Measurements from ENCODE around the gene METTL2B. TPM values are rescaled to one million over a fixed set of nuclear protein-coding genes. Genes with fewer than 3 reads are reported as not detected.
"Not testable (repeated sequence)": the region's sequence is repeated elsewhere in the genome, so short reads cannot be mapped to it uniquely, and the experiment has no call there.

METTL2B gene
- total and polyA plus RNA-seq, 2 donors (not counting 1 experiment from before 2014, with no cell fraction given) = 25.5 to 30.9 TPM

DNA sequence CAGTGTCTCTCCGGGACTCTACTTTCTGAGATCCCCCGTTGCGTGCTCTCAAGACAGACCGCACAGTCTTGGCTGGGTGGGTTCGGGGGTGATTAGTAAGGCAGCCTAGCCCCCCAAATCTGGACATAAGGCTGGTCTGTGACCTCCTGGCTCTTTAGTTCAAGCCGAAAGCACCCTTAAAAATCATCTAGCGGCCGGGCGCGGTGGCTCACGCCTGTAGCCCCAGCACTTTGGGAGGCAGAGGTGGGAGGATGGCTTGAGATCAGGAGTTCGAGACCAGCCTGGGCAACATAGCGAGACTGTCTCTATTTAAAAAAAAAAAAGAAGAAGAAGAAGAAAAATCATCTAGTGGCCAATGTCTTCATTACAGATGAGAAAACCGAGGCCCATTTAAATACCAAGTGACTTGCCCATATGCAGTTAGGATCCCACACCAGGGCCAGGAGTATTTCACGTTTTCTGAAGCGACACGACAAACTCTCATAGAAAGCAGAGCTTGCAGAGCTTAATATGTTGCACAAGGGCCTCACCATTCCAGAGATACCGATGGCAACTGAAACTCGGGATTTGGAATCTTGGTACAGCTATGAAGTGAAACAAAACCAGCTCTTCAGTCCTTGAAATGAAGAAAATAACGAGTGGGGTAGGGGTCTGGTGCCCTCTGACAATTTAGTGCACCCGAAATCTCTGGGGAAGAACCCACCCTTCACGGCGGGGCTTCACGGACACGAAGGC is 21.6 kb upstream of the METTL2B start:
- Histone ChIP-seq H3K27ac (ENCODE audit: insufficient read depth, low read length) (peak overlapping the region; percentile 89), H4K20me1 (ENCODE audit: control insufficient read depth, extremely low read depth, insufficient read depth, low read length) (no peaks in the 10 kb centered on the region), H2AFZ (ENCODE audit: low read length) (peak overlapping the region; percentile 83), H3K27me3 (ENCODE audit: control insufficient read depth, insufficient read depth, low read length) (no peaks in the 10 kb centered on the region), H3K4me2 (ENCODE audit: extremely low read depth, insufficient read depth, low read length) (peak overlapping the region; percentile 98), H3K9ac (ENCODE audit: insufficient read depth, low read length) (peak overlapping the region; percentile 55), H3K4me3 (replicated peaks in 1 of 4; ENCODE audit: control extremely low read depth in 1 of 4, insufficient read depth in 1 of 4, low read depth in 3 of 4, low read length in 4 of 4) (peak overlapping the region; percentile 59 to 100 (median 99)), H3K36me3 (ENCODE audit: control insufficient read depth, insufficient read depth, low read length) (peaks cover 2% of the 10 kb centered on the region), H3K9me3 (ENCODE audit: control insufficient read depth, insufficient read depth, low read depth, low read length) (no peaks in the 10 kb centered on the region), H3K79me2 (ENCODE audit: control insufficient read depth, insufficient read depth, low read length) (peaks cover 25% of the 10 kb centered on the region), H3K4me1 (ENCODE audit: control insufficient read depth, extremely low read depth, insufficient read depth, low read length) (peaks cover 19% of the 10 kb centered on the region)
- TF ChIP-seq, protein P1, sequence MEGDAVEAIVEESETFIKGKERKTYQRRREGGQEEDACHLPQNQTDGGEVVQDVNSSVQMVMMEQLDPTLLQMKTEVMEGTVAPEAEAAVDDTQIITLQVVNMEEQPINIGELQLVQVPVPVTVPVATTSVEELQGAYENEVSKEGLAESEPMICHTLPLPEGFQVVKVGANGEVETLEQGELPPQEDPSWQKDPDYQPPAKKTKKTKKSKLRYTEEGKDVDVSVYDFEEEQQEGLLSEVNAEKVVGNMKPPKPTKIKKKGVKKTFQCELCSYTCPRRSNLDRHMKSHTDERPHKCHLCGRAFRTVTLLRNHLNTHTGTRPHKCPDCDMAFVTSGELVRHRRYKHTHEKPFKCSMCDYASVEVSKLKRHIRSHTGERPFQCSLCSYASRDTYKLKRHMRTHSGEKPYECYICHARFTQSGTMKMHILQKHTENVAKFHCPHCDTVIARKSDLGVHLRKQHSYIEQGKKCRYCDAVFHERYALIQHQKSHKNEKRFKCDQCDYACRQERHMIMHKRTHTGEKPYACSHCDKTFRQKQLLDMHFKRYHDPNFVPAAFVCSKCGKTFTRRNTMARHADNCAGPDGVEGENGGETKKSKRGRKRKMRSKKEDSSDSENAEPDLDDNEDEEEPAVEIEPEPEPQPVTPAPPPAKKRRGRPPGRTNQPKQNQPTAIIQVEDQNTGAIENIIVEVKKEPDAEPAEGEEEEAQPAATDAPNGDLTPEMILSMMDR (conservative IDR thresholded peaks at IDR 0.05 in 1 of 2, IDR thresholded peaks at IDR 0.05 in 1 of 2; ENCODE audit: low read depth in 1 of 2, low read length in 2 of 2) = no peak
- no peak for TF ChIP-seq EZH2 (IDR thresholded peaks at IDR 0.05; ENCODE audit: low read length, missing control alignments)
- peak in 1 of 2 donors; percentile 66 for DNase-seq (ENCODE audit: low read depth in 2 of 2)

DNA sequence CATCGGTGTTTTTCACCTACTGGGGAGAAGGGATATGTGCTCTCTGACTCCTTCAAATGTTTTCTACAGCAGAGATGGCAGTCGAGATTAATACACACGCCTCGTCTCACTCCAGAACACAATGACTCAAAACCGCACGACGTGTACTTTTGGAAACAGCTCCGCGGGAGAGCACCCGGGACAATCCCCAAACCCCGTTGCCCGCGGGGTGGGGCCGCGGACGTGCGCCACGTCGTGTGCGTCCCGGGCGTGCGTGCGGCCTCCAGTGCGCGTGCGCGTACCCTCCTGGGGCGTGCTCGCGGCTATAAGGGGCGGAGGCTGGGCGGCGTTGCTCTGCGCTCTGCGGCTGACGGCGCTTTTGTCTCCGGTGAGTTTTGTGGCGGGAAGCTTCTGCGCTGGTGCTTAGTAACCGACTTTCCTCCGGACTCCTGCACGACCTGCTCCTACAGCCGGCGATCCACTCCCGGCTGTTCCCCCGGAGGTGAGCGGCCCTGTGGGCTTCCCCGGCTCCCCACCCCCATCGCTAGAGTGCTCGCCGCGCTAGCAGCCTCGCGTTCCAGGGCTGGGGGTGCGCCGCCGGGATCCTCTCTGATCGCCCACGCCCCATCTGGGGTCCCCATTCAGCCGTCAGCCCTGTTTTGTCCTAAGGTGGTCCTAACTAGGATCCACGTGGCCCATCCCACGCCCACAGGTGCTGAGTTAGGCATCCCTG is 20.8 kb upstream of the METTL2B start, which contains the start of gene HILPDA:
TSS of gene HILPDA (plus strand) at position 336 of the 712 bp plus-strand sequence. CDS start 1,391 bp downstream, outside the sequence.
- Histone ChIP-seq H3K27me3 (ENCODE audit: control insufficient read depth, insufficient read depth, low read length) (no peaks in the 10 kb centered on the region), H3K9me3 (ENCODE audit: control insufficient read depth, insufficient read depth, low read depth, low read length) (no peaks in the 10 kb centered on the region), H3K27ac (ENCODE audit: insufficient read depth, low read length) (peak within 1 kb of the TSS; percentile 89), H2AFZ (ENCODE audit: low read length) (peak within 1 kb of the TSS; percentile 83), H3K4me2 (ENCODE audit: extremely low read depth, insufficient read depth, low read length) (peak within 1 kb of the TSS; percentile 98), H4K20me1 (ENCODE audit: control insufficient read depth, extremely low read depth, insufficient read depth, low read length) (no peaks in the 10 kb centered on the region), H3K36me3 (ENCODE audit: control insufficient read depth, insufficient read depth, low read length) (peaks cover 2% of the 10 kb centered on the region), H3K4me3 (replicated peaks in 1 of 4; ENCODE audit: control extremely low read depth in 1 of 4, insufficient read depth in 1 of 4, low read depth in 3 of 4, low read length in 4 of 4) (peak within 1 kb of the TSS; percentile 98 to 100 (median 100)), H3K4me1 (ENCODE audit: control insufficient read depth, extremely low read depth, insufficient read depth, low read length) (peaks cover 19% of the 10 kb centered on the region), H3K9ac (ENCODE audit: insufficient read depth, low read length) (peak within 1 kb of the TSS; percentile 86), H3K79me2 (ENCODE audit: control insufficient read depth, insufficient read depth, low read length) (peaks cover 26% of the 10 kb centered on the region)
- TF ChIP-seq, protein P1 (conservative IDR thresholded peaks at IDR 0.05 in 1 of 2, IDR thresholded peaks at IDR 0.05 in 1 of 2; ENCODE audit: low read depth in 1 of 2, low read length in 2 of 2) = no peak
- TF ChIP-seq EZH2 (IDR thresholded peaks at IDR 0.05; ENCODE audit: low read length, missing control alignments) = no peak
- DNase-seq (ENCODE audit: low read depth in 2 of 2) = peak; percentile 96 to 97

DNA sequence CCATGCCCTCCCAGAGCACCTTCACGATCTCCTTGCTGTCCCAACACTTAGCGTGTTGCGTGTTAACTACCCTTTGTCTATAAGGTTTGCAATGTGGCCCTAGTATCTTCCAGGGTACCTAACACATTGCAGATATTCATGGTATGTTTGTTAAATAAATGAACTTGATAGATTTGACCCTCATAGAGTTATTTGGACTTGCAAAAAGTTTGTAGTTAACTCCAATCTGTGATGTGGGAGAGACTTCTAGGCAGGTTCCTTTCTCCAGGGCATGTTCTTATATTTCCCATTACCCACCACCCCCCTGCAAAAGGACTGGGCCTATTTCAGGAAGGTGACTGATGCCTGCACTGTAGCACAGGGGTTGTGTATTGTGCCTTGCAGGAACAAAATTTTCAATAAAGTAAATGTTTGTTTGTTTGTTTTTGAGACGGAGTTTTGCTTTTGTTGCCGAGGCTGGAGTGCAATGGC is 20.3 kb upstream of the METTL2B start:
- TF ChIP-seq EZH2 (IDR thresholded peaks at IDR 0.05; ENCODE audit: low read length, missing control alignments) = no peak
- TF ChIP-seq, protein P1 (conservative IDR thresholded peaks at IDR 0.05 in 1 of 2, IDR thresholded peaks at IDR 0.05 in 1 of 2; ENCODE audit: low read depth in 1 of 2, low read length in 2 of 2) = no peak
- Histone ChIP-seq H2AFZ (ENCODE audit: low read length) (peak overlapping the region; percentile 73), H3K4me3 (replicated peaks in 1 of 4; ENCODE audit: control extremely low read depth in 1 of 4, insufficient read depth in 1 of 4, low read depth in 3 of 4, low read length in 4 of 4) (peak overlapping the region; percentile 98 to 100 (median 100)), H3K9ac (ENCODE audit: insufficient read depth, low read length) (peak overlapping the region; percentile 86), H4K20me1 (ENCODE audit: control insufficient read depth, extremely low read depth, insufficient read depth, low read length) (no peaks in the 10 kb centered on the region), H3K36me3 (ENCODE audit: control insufficient read depth, insufficient read depth, low read length) (peaks cover 2% of the 10 kb centered on the region), H3K79me2 (ENCODE audit: control insufficient read depth, insufficient read depth, low read length) (peaks cover 26% of the 10 kb centered on the region), H3K4me2 (ENCODE audit: extremely low read depth, insufficient read depth, low read length) (peak overlapping the region; percentile 95), H3K27ac (ENCODE audit: insufficient read depth, low read length) (peak overlapping the region; percentile 89), H3K27me3 (ENCODE audit: control insufficient read depth, insufficient read depth, low read length) (no peaks in the 10 kb centered on the region), H3K9me3 (ENCODE audit: control insufficient read depth, insufficient read depth, low read depth, low read length) (no peaks in the 10 kb centered on the region), H3K4me1 (ENCODE audit: control insufficient read depth, extremely low read depth, insufficient read depth, low read length) (peaks cover 19% of the 10 kb centered on the region)
- peak in 1 of 2 donors; percentile 2 for DNase-seq (ENCODE audit: low read depth in 2 of 2)

DNA sequence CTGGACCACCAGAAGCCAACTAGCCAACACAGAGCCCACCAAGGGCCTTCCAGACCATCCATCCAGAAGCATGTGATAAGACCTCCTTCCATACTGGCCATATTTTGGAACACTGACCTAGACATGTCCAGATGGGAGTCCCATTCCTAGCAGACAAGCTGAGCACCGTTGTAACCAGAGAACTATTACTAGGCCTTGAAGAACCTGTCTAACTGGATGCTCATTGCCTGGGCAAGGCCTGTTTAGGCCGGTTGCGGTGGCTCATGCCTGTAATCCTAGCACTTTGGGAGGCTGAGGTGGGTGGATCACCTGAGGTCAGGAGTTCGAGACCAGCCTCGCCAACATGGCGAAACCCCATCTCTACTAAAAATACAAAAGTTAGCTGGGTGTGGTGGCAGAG is 19.2 kb upstream of the METTL2B start:
- H3K27me3 ChIP-seq (ENCODE audit: control insufficient read depth, insufficient read depth, low read length); H3K9me3 ChIP-seq (ENCODE audit: control insufficient read depth, insufficient read depth, low read depth, low read length); DNase-seq (ENCODE audit: low read depth in 2 of 2); H2AFZ ChIP-seq (ENCODE audit: low read length); H3K27ac ChIP-seq (ENCODE audit: insufficient read depth, low read length); H3K36me3 ChIP-seq (ENCODE audit: control insufficient read depth, insufficient read depth, low read length); H3K4me2 ChIP-seq (ENCODE audit: extremely low read depth, insufficient read depth, low read length); H3K9ac ChIP-seq (ENCODE audit: insufficient read depth, low read length); H4K20me1 ChIP-seq (ENCODE audit: control insufficient read depth, extremely low read depth, insufficient read depth, low read length): not testable (repeated sequence)
- peaks cover 19% of the 10 kb centered on the region for H3K4me1 ChIP-seq (ENCODE audit: control insufficient read depth, extremely low read depth, insufficient read depth, low read length)
- H3K79me2 ChIP-seq (ENCODE audit: control insufficient read depth, insufficient read depth, low read length) = peaks cover 26% of the 10 kb centered on the region
- H3K4me3 ChIP-seq (replicated peaks in 1 of 4; ENCODE audit: control extremely low read depth in 1 of 4, insufficient read depth in 1 of 4, low read depth in 3 of 4, low read length in 4 of 4) = peak overlapping the region in 2 of 4 experiments; percentile 98 to 99

Measured in fibroblast of lung (primary cell).